ENCODE data around the gene LTBP2.
"Not testable (repeated sequence)": the region's sequence is repeated elsewhere in the genome, so short reads cannot be mapped to it uniquely, and the experiment has no call there.

Gene LTBP2

DNA sequence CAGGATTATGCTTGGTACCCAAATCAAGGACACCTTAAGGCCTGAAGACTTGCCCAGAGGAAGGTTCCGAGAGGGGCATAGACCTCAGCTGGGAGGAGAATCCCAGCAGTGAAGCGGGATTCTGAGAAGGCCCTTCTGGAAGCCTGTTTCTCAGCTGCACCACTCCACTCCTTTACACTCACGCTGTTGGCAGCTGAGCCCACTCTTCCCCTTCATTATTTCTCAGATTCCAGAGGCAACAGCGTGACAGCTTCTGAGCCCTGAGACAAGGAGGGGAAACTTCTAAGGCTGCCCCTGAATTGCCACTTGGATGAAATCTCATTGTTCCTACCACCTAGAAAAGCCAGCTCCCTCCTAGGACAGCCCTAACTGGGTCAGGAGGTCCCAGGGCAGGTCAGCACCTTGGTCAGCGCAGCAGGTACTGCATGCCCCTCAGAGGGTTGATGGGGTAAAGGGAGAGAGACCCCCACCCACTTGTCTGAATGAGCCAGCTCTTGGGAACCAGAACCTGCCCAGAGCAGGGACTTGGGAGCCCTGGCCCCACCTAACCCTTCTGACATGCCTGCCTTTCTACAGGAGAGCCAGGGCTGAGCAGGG is 64.6 kb downstream of the LTBP2 start:
- no peak for DNase-seq

DNA sequence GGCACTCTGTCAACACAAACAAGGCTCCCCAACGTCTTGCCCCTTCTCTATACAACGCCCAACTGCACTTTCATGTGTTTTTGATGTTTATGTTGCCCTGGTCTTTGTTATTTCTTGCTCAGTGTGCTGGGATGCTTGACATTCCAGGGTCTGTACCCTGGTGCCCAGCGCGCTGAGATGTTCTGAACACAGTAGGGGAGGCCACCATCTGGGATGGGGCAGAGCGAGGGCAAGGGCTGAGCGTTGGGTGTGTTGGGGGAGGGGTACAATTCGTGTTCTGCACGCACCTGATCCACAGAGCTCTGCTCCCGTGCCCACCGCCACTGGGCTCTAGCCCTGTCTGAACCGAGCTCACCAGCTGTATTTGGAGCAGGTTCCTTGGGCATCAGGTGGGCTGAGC is 65.6 kb downstream of the LTBP2 start:
- DNase-seq: no peak

DNA sequence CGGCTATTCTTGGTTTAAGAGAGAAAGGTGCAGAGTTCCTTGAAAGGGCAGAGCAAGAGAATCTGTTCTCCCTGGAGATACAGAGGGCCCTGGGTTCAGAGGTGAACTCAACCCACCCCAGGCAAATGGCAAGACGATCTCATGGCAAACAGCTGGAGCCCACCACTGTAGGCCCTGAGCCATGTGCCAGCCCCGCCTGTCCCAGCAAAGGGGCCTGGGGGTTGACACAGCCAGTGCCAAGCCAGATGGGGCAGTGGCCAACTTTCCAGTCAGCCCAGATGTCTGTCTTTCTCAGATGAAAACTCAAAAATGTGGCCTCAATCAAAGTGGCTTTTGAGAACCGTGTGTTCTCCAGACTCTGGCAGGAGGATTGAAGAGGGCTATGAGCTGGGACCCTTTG is 66.7 kb downstream of the LTBP2 start:
- DNase-seq: no peak

DNA sequence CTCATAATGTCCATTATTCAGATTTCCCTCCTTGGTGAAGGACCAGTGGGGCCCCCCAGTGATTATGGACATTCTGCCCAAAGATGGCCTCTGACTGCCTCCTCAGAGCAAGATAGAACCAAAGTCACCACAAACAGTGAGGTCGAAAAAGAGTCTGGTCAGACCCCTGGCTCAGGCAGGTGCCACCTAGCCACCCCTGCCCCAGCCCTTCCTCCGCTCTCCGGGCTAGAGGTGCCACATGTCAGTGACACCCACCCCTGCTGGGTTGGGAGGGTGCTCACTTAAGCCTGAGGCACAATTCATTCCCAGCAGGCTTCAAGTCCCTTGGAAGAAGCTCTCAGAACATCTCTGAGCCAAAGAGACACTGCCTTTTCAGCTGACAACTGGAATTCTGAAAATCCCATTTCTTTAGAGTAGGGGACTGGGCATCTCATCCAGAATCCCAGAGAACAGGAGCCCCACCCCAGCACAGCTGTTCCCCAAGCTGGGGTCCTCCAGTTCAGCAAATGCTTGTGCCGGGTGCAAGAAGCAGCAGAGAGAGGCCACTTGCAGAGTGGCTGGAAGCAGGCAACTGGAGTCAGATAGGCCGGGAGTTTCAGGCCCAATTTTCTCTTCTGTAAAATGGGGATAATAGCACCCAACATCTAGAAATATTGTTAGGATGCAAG is 68.1 kb downstream of the LTBP2 start:
- DNase-seq: no peak

DNA sequence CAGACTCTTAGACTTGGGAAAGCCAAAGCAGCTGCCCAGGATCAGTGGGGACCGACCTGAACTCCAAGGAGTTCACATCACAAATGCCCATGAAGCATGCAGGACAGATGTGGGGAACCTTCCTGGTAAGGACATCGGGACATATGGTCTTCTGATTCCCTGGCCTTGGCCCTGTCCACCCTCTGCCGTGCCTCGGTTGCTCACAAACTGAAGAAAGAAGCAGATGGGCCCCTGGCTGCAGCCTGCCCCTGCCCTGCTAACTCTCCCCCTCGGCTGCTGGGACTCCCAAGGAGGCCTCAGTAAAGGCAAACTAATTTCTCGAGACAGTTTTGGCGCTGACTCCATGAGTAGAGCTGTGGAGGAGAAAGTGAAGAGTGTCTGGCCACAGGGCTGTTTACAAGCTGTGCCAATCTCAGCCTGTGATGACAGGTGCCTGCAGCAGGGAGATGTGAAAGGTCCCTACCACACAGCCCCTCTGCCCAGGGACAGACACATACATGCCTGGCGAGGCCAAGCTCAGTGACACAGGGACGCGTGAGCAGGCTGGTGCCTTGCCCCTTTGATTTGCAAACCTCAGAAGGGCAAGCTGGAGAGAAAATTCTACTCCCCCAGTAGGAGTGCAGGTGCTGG is 69.9 kb downstream of the LTBP2 start:
- no peak for DNase-seq

DNA sequence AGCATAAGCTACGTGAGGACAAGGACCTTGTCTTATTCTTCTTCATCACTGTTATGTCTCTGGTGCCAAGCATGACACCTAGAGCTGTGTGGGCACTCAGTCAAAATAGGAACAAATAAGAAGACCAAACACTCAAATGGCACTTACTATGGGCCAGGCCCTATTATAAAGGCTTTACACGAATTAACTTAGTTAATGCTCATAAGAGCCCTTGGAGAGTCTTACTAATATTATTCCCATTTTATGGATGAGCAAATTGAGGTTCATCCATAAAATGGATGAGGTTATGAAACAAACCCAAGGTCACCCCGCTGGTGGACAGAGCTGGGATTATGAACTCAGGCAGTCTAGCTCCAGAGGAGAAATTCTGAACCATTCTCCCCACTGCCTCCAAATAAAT is 70.8 kb downstream of the LTBP2 start:
- DNase-seq: no peak

DNA sequence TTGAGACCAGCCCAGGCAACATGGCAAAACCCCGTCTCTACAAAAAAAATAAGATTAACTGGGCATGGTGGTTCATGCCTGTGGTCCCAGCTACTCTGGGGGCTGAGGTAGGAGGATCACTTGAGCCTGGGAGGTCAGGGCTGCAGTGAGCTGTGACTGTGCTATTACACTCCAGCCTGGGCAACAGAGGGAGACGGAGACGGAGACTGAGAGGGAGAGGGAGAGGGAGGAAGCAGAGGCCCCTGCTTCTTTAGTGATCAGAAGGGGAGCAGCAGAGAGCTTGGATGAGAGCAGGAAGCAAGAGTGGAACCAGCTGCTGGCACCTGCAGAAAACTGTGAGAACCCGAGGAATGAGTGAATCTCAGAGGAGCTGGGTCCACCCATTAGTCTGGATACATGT is 72.5 kb downstream of the LTBP2 start:
- DNase-seq: no peak

DNA sequence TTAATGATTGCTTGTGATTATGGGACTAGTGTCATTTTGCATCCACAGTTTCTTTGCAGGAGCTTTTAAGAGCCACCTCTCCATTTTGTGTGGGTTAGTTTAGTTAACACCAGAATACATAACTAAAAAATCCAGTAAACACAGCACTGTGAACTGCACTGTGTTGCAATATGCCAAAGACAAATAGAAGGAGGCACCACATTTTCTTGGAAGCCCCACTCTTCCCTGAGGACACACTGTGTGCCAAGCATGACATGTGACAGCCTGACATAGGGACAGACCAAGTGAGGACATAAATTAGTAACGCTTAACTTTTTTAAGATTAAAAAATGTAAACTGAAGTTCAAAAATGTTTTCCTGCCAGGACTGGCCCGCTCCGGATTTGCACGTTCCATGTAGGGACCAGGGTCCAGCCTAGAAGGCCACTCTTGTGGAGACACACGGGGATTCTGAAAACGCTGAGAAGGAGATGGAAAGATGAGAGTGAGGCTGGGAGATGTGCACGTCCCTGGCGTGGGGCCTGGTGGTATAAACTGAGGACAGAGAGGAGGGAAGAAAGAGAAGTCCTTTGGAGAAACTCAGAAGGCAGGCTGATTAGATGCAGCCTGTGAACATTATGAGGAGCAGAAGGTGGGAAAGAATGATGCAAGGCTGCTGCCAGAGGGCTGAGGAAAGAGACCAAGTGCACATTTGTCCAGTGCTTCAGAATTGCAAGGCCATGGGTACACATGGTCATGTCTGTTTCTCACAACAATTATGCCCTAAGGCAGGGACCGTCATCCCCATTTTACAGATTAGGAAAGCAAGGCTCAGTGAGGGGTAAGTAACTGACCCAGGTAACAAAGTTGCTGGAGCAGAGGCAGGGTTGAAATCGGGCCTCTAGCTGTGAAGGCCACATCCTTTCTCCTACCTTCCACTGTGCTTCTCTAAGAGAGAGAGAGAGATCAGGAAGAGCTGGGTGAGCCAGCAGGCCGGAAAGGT is 73.3 kb downstream of the LTBP2 start:
- no peak for DNase-seq

DNA sequence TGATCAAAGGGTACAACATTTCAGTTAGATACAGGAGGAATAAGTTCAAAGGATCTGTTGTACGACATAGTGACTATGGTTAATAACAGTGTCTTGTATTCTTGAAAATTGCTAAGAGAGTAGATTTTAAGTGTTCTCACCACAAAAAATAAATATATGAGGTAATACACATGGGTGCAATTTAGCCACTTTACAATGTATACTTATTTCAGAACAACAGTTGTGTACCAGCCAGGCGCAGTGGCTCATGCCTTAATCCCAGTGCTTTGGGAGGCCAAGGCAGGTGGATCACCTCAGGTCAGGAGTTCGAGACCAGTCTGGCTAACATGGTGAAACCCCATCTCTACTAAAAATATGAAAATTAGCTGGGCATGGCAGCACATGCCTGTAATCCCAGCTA is 75.7 kb downstream of the LTBP2 start:
- not testable (repeated sequence) for DNase-seq

DNA sequence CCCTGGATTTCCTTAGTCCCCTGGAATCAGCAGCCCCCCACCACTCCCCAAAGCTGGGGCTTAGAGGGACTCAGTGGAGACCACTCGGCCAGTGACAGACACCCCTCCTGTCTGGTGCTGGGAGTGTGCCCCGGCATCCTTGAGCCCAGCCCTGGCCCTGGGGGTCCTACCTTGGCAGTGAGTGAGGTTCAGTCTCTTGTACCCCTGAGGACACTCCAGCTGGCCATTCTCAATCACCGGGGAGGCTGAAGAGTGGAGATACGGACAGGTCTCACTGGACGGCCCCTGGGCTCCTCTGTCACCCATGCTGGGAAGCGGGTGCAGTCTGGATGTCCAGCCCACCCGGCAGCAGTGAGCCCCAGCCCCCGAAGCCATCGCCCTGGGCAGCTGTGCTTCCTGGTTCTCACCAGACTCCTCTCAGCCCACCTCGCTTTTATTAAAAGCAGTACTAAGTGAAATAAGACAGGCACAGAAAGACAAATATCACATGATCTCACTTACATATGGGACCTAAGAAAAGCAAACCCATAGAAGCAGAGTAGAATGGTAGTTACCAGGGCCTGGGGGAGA is 76.2 kb downstream of the LTBP2 start:
- no peak for DNase-seq

DNA sequence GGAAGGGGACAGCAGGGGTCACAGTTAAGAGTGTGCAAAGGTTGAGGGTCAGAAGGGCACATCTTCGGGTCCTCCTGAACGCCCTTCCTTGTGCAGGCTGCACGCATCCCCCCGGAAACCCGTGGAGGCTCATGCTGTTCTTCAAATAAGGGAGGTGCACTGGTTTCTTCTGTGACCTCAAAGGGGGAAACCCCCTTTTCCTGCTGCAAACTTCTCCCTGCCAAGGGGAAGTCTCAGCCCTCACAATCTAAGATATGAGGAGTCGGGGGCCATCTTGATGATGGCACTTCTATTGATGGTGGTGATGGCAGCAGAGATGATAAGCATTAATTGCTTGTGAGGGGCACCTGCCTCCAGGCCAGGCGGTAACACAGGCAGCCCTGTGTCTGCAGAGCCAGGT is 78.5 kb downstream of the LTBP2 start:
- DNase-seq: no peak

DNA sequence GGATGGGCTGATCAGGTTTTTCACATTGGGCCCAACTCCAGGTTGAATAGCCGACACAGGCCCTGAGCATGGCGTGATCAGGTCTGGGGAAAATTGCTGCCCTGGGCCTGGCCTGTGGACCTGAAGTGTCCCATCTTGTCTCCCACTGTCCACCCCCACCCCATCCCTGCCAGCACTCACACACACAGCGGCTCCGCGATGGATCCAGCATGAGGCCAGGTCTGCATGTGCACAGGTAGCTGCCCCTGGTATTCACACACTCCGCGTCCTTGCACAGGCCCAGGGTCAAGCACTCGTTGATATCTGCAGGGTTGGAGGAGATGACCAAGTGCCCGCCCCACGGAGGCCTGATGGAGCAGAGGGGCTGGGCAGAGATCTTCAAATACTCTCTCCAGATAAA is 79.8 kb downstream of the LTBP2 start:
- no peak for DNase-seq

DNA sequence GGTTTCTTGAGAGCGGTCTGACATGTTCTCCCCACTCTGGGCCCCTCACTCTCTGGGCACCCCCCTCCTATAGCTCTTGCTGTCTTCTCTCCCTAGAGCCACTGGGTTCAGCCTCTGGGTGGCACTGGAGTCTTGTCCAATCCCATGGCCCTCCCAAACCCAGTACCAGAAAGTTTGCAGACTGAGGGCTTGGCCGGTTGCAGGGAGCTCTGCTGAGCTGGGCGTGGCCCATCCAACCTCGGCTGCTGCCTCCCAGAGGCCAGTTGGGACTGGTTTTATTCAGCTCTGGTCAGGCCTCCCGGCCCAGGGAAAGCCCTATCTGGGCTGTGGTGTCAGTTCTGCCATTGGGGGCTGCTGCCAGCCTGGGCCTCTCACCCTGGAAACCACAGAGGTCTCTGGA is 80.6 kb downstream of the LTBP2 start:
- DNase-seq: no peak

DNA sequence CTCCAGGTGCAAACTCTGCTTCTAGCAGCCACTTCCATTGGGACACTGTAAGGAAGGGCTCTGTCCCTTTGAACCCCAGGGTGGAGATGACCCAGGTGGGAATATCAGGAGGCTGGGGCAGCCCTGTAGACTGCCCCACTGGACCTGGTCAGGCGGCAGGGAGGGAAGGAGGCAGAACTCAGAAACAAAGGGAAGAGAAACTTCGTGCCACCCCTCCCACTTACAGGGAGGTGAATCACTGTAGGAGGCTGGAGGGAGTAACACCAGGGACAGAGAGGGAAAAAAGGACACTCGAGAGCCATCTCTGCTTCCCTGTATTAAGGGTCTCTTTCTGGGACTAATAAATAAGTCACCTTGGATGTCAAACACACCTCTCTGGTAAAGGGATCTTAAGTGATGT is 81.0 kb downstream of the LTBP2 start:
- DNase-seq: no peak

DNA sequence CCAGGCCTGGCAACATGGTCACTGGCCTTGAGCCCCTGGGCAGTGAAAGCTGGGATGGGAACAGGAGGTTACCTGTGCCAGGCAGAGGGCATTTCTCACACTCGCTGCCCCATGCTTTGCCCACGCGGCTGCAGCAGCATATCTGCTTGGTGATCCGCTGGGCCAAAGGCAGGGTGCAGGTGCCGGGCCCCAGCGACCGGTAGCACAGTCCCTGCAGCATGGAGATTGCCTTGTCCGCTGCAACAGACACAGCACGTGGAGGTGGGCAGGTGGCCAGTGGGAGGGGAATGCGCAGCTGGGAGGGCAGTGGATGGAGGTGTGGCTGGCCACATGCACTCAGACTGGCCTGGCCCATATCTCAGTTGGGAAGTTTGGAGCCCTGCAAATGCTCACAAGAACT is 83.2 kb downstream of the LTBP2 start:
- DNase-seq: no peak

DNA sequence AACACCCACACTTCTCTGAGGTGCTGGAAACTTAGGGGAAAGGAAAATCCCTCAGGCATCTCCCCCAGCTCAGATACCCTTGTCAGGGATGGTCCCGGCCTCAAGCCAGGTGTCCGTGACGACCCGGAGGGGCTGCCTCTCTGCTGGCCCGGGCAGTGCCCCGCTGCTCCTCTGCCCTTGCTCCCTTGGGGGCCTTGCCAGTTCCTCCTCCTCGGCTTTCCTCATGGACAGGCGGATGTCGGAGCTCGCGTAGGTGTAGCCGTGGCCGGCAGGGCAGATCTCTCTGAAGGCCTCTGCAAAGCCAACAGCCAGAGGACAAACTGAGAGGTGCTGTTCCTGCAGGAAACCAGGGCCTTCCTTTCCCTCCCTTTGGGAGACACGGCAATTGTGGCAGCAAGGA is 83.6 kb downstream of the LTBP2 start:
- DNase-seq: no peak

DNA sequence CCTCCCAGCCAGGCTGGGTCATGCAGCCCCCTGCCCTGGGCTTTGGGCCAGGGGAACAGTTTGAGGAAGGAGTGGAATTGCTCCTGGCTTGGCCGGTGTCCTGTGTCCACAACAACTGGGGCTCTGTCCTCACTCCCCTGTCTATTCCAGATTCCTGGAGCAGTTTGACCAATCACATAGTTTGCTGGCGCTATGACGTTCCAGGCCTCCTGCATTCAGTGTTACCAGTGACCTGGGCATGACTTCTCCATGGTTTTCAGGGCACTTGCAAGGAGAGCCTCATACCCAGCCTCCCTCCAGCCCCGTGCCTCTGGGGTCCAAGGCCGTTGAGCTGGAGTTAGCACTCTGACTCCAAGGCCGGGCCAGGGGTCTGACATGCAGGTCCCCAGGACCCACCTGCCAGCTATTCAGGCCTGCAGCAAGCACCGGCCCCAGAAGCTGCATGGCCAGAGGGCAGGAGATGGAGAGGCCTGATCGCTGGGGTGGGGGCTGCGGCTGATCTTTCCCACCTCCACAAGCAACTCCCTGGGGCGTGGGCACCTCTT is 84.2 kb downstream of the LTBP2 start:
- DNase-seq: no peak

DNA sequence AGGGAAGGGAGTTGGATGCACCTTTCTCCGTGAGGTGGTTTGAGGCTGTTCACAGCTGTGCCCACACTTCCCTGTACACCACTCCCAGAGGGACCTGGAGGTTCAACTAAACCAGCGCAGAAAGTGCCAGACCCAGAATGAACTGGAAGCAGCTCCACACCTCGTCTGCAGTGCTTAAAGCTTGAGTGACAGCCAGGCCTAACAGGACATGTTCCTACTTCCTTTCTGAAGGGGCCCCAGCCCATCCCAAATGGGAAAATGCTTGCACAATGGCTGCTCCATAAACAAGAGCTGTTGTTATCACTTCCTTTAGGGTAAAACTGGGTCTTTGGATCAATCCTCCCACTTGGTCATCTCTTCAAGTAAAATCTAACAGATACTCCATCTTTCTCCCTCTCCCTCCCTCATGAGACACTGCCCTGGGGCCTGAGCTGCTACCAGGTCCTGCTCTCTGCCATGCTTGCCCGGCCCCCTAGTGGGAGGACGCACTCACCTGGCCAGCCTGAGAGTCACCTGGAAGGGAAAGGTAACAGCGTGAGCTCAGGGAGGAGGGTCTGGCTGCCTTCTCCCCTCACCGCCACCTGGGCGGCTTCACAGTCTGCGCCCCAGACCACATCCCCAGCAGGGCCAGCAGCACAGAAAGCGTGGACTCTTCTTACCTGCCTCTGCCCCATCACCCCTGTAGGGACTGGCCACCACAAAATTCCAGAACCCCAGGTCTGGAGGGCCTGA is 85.0 kb downstream of the LTBP2 start:
- no peak for DNase-seq

DNA sequence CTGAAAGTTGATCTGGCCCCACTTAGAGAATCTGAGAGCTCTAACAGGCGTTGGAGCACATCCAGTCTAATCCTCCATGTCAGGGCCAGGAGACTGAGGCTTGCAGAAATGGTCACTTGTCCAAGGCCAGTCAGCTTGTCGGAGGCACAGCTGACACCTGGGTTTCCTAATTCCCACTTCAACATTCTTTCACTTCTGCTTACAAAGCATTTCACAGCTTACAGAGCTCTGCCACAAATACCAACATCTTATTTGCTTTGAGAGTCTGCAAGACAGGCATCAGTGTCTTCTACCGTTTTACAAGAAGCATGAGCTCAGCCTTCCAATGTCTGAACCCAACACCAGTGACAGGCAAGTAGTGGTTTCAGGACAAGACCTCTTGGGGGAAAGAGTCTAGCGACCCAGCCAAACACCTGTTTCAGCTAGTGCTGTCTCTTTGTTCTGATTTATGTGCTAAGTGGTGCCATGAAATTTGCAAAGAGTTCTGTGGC is 86.6 kb downstream of the LTBP2 start:
- DNase-seq: no peak

DNA sequence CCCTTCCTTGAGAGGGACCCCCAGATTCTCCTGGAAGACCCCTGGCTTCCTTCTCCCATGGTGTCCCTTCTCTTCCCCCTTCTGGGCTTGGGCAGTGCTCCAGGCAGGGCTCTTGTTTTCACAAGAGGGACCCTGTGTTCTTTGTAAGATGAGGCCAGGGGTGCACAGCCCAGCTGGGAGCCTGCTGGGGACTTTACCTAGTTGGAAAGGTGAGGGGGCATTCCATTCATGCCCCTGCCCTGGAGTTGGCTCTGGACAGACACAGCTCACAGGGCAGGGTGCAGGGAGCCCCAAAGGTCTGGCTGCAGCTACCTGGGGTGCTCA is 87.3 kb downstream of the LTBP2 start:
- no peak for DNase-seq

DNA sequence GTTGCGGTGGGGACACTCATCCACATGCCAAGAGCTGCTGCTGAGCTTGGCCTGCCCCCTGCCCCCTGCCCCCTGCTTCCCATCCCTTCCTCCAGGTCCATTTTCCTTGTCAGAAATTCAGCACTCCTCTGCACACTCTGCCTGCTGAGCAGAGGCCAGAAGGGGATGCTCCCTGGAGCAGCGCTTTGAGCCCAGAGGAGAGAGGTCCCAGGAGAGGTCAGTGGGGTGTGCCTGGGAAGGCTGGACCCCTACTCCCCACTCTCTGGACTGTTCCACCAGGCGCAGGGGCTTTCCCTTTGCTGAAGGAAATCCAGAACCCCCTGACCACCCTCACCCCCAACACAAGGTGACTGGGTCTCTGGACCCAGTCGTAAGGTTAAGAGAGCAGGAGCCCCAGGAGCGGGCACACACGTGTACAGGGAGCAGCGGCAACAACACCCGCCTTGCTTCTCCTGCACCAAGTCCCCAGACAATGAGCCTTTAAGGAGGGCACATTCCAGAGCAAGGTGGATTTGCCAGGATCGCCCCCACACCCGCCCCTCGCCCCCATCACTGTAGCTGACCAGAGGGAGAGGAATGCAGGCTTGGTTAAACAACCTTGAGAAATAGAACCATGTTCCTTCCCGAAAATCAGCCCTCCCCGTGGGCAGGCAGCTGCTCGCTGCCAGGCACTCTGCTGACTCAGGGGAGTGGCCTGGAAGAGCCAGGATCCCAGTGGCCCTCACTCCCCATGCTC is 87.8 kb downstream of the LTBP2 start:
- no peak for DNase-seq

Data from activated CD8-positive, alpha-beta memory T cell treated with anti-CD3 and anti-CD28 coated beads, Interleukin-2, amount 50 U/mL, for 4 hours (primary cell).